Mesendoderm (in vitro differentiated cells): Measurements from ENCODE around the gene SORCS2.

Experiments
- DNase-seq: peaks from one replicate; pipeline ENCODE4 v3.0.0; 2013
- H2AK5ac ChIP-seq: 2 replicates; pipeline ENCODE4 v1.6.1; 2013; ENCODE audit warnings: low read length, inconsistent platforms
- H2BK120ac ChIP-seq: 2 replicates; pipeline ENCODE4 v1.6.1; 2013; ENCODE audit warnings: low read depth, mild to moderate bottlenecking, low read length, moderate library complexity, mixed read lengths
- H2BK15ac ChIP-seq: replicated peaks from 2 replicates; pipeline ENCODE4 v1.6.1; 2013; ENCODE audit warnings: low read depth, mild to moderate bottlenecking, moderate library complexity
- H2BK5ac ChIP-seq: 2 replicates; pipeline ENCODE4 v1.6.1; 2013; ENCODE audit warnings: low read length, inconsistent platforms
- H3K18ac ChIP-seq: 2 replicates; pipeline ENCODE4 v1.6.1; 2013; ENCODE audit warnings: mild to moderate bottlenecking, low read length, mixed read lengths
- H3K23ac ChIP-seq: one replicate; pipeline ENCODE4 v1.6.1; 2013; ENCODE audit warnings: low read length
- H3K27ac ChIP-seq: 2 replicates; pipeline ENCODE4 v1.5.1; 2013; ENCODE audit warnings: low read depth, mild to moderate bottlenecking, inconsistent platforms, low read length, moderate library complexity
- H3K27me3 ChIP-seq: 2 replicates; pipeline ENCODE4 v1.6.1; 2013; ENCODE audit warnings: low read length, control low read depth, mild to moderate bottlenecking, inconsistent platforms; ENCODE audit not compliant: insufficient read depth, poor library complexity
- H3K36me3 ChIP-seq: 2 replicates; pipeline ENCODE4 v1.6.1; 2013; ENCODE audit warnings: low read length, inconsistent platforms; ENCODE audit not compliant: control insufficient read depth, insufficient read depth
- H3K4ac ChIP-seq: one replicate; pipeline ENCODE4 v1.6.1; 2013; ENCODE audit warnings: low read depth, mild to moderate bottlenecking, low read length, moderate library complexity
- H3K4me1 ChIP-seq: 2 replicates; pipeline ENCODE4 v1.6.1; 2013; ENCODE audit warnings: low read depth, low read length, inconsistent platforms; ENCODE audit not compliant: control insufficient read depth
- H3K4me2 ChIP-seq: 2 replicates; pipeline ENCODE4 v1.6.1; 2013; ENCODE audit warnings: low read length
- H3K4me3 ChIP-seq: 2 replicates; pipeline ENCODE4 v1.5.1; 2013; ENCODE audit warnings: mild to moderate bottlenecking, low read length
- H3K56ac ChIP-seq: one replicate; pipeline ENCODE4 v1.6.1; 2013; ENCODE audit warnings: low read length
- H3K79me1 ChIP-seq: 2 replicates; pipeline ENCODE4 v1.6.1; 2013; ENCODE audit warnings: low read length, inconsistent platforms
- H3K79me2 ChIP-seq: 2 replicates; pipeline ENCODE4 v1.6.1; 2013; ENCODE audit warnings: mild to moderate bottlenecking, low read length; ENCODE audit not compliant: control insufficient read depth, insufficient read depth
- H3K9ac ChIP-seq: 2 replicates; pipeline ENCODE4 v1.6.1; 2013; ENCODE audit warnings: low read length, inconsistent platforms
- H4K5ac ChIP-seq: one replicate; pipeline ENCODE4 v1.6.1; 2013; ENCODE audit warnings: low read length
- H4K8ac ChIP-seq: one replicate; pipeline ENCODE4 v1.6.1; 2013; ENCODE audit warnings: low read depth, mild to moderate bottlenecking, control low read depth, low read length, moderate library complexity
- WGBS: extraction: QIAGEN DNeasy Blood & Tissue Kit; methylation state at CpG from one replicate; pipeline ENCODE4 v1.1.7; 2013; ENCODE audit warnings: low lambda C conversion rate, missing lambda C conversion rate; ENCODE audit not compliant: insufficient coverage; ENCODE audit errors: extremely low coverage; 5-methylcytosine and 5-hydroxymethylcytosine counted together

The SORCS2 gene

DNA sequence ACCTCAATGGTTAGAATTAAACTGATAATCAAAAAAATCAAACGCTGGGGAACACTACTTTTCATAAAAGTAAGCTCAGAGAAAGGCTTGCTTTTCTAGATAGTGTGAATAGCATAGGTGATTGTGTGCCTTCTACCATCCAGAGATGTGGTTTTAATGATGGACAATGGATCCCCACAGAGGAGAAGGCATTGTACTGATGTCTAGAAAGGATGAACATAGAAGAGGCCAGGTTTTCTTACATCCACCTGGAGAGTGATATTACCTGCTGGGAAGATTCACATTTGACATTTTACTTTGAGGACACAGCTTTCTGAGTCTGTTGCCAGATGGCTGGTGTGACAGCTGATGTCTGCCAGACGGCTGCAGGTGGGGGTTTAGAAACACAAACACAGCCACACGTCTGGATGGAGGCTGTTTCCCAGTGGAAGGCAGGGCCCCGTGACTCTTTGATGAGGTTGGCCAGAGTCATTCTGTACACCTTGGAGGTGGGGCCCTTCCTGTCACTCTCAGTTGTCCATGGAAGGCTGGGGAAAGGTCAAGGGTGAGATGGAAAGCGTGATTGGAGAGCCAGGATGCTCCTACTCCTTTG, 128.0 kb downstream of the SORCS2 start:
- no peak for DNase-seq
- no CpG with 5 or more reads among the region's 5 CpGs for WGBS
- H3K4me3 ChIP-seq = no peak overlapping the region

DNA sequence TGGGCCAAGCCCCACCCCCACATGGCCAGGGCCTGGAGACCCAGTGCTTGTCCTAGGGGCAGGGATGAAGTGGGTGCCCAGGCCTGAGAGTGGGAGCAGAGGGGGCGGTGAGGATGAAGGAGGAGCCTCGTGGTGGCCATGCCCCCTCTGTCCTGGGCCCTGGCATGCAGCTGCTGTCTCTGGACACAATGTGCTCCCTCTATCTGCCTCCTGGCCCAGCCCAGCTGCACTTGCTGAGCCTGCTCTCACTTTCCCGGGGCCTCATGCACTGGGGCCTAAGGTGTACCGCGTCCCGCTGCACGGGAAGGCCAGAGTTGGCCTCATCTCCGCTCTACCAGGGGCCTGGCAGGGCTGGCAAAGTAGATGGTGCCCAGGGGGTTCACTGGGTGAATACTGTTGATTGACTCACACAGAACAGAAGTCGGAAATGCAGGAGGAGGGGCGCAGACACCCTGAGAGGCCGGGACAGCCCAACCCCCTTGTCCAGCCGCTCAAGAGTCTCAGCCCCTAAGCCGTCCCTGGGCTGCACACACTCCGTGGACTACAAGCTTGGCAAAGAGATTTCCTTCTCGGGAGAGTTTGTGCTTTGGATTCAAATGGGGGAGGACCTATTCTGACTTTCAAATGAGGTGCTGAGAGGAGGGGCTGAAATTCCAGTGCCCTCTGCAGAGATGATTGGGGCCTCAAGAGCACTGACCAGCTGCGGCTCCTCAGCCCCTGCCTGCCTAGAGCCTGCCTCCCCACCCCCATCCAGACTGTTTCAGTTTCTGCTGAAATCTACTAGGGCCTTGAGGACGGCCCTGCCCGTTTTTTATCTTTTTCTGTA, 130.0 kb downstream of the SORCS2 start:
- H3K27ac ChIP-seq = no peak overlapping the region
- H4K5ac ChIP-seq = no peak overlapping the region
- no peak overlapping the region for H3K4ac ChIP-seq
- DNase-seq = peak; percentile 28
- no peak overlapping the region for H3K9ac ChIP-seq
- H3K56ac ChIP-seq = no peak overlapping the region
- no peaks in the 10 kb centered on the region for H3K36me3 ChIP-seq
- H3K18ac ChIP-seq = no peak overlapping the region
- no peaks in the 10 kb centered on the region for H3K4me1 ChIP-seq
- no peaks in the 10 kb centered on the region for H3K79me1 ChIP-seq
- H3K27me3 ChIP-seq = no peaks in the 10 kb centered on the region
- H3K4me2 ChIP-seq = no peak overlapping the region
- no CpG with 5 or more reads among the region's 18 CpGs for WGBS
- H2AK5ac ChIP-seq = no peak overlapping the region
- no peak overlapping the region for H4K8ac ChIP-seq
- H3K79me2 ChIP-seq = no peaks in the 10 kb centered on the region
- no peak overlapping the region for H3K4me3 ChIP-seq
- no peak overlapping the region for H2BK5ac ChIP-seq
- H2BK15ac ChIP-seq = no peak overlapping the region
- no peak overlapping the region for H3K23ac ChIP-seq
- no peak overlapping the region for H2BK120ac ChIP-seq

More for the DNA sequence above, 128.0 kb downstream of the SORCS2 start:
- no peak overlapping the region for H3K27ac ChIP-seq
- H3K79me2 ChIP-seq = no peaks in the 10 kb centered on the region
- H2BK5ac ChIP-seq = no peak overlapping the region
- H3K27me3 ChIP-seq = no peaks in the 10 kb centered on the region
- no peak overlapping the region for H2BK120ac ChIP-seq
- no peak overlapping the region for H3K9ac ChIP-seq
- H2AK5ac ChIP-seq = no peak overlapping the region
- no peak overlapping the region for H3K18ac ChIP-seq
- H3K23ac ChIP-seq = no peak overlapping the region
- no peak overlapping the region for H2BK15ac ChIP-seq
- H4K5ac ChIP-seq = no peak overlapping the region
- no peaks in the 10 kb centered on the region for H3K79me1 ChIP-seq
- no peak overlapping the region for H4K8ac ChIP-seq
- no peaks in the 10 kb centered on the region for H3K36me3 ChIP-seq
- H3K4ac ChIP-seq = no peak overlapping the region
- no peak overlapping the region for H3K56ac ChIP-seq
- H3K4me1 ChIP-seq = no peaks in the 10 kb centered on the region
- no peak overlapping the region for H3K4me2 ChIP-seq

DNA sequence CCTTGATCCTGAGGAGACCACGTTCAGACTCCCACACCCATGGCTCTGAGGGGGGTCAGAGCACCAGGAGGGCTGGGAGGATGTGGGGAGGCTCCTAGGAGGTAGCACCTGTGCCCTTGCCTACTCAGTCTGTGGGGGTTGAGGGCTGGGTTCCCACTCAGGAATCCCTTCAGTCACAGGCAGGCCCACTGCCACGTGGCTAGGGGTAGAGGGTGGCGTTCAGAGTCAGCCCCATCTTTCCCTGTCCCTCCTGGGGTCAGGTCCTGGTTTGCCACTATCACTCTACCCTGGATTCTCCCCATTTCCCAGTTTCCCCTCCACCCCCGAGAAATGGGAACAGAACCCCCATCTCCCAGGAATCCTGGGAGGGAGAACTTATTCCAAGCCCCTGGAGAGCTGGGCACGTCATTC, 131.1 kb downstream of the SORCS2 start:
- Histone ChIP-seq H3K36me3 (no peaks in the 10 kb centered on the region), H4K5ac (no peak overlapping the region), H2BK5ac (no peak overlapping the region), H3K4ac (no peak overlapping the region), H3K79me2 (no peaks in the 10 kb centered on the region), H3K27ac (no peak overlapping the region), H2BK120ac (no peak overlapping the region), H2AK5ac (no peak overlapping the region), H3K9ac (no peak overlapping the region), H4K8ac (no peak overlapping the region), H3K4me2 (no peak overlapping the region), H3K56ac (no peak overlapping the region), H3K18ac (no peak overlapping the region), H2BK15ac (no peak overlapping the region), H3K79me1 (no peaks in the 10 kb centered on the region), H3K23ac (no peak overlapping the region), H3K4me1 (no peaks in the 10 kb centered on the region), H3K27me3 (no peaks in the 10 kb centered on the region), H3K4me3 (no peak overlapping the region)
- no peak for DNase-seq
- no CpG with 5 or more reads among the region's 5 CpGs for WGBS

DNA sequence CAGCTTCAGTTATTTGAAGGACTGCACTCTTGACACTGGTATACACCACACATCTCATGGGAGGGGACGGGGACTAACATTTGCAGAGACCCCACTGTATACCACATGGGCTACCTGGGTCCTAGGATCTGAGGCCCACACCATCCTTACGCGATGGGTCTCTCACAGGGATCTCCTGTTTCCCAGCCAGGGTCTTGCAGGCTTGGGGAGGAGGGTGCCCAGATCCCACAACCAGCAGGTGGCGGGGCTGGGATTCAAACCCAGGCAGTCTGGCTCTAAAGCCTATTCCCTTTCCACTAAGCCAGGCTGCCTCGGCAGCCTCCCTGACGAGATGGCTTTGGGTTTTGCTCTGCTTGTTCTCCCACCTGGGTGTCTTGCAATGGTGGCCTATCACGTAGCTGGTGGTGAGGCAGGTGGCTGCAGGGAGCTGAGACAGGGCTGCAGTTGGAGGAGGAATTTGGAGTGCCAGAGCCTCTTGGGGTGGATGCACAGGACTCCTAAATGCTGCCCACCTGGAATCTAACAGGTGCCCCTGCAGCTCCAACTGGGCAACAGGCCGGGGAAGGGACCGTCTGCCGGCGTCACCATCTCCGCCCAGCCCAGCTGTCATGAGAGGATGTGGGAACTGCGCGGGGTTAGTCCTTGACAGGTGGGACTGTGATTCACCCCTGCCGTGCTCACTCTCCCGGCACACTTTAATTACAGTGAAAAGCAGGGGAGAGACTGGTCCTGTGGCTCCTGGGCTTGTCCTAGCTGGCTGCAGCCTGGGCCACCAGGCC, 131.7 kb downstream of the SORCS2 start:
- no peak overlapping the region for H3K4me2 ChIP-seq
- H4K8ac ChIP-seq = no peak overlapping the region
- no peak overlapping the region for H3K4me3 ChIP-seq
- no peak overlapping the region for H3K27ac ChIP-seq
- no peak overlapping the region for H2AK5ac ChIP-seq
- H3K27me3 ChIP-seq = no peaks in the 10 kb centered on the region
- no peak overlapping the region for H2BK15ac ChIP-seq
- no peaks in the 10 kb centered on the region for H3K36me3 ChIP-seq
- no CpG with 5 or more reads among the region's 16 CpGs for WGBS
- H3K56ac ChIP-seq = no peak overlapping the region
- DNase-seq = peak; percentile 31
- no peak overlapping the region for H2BK5ac ChIP-seq
- no peak overlapping the region for H4K5ac ChIP-seq
- H3K18ac ChIP-seq = no peak overlapping the region
- H3K4ac ChIP-seq = no peak overlapping the region
- H3K79me1 ChIP-seq = no peaks in the 10 kb centered on the region
- no peak overlapping the region for H3K9ac ChIP-seq
- H3K4me1 ChIP-seq = no peaks in the 10 kb centered on the region
- H2BK120ac ChIP-seq = no peak overlapping the region
- no peaks in the 10 kb centered on the region for H3K79me2 ChIP-seq
- H3K23ac ChIP-seq = no peak overlapping the region

DNA sequence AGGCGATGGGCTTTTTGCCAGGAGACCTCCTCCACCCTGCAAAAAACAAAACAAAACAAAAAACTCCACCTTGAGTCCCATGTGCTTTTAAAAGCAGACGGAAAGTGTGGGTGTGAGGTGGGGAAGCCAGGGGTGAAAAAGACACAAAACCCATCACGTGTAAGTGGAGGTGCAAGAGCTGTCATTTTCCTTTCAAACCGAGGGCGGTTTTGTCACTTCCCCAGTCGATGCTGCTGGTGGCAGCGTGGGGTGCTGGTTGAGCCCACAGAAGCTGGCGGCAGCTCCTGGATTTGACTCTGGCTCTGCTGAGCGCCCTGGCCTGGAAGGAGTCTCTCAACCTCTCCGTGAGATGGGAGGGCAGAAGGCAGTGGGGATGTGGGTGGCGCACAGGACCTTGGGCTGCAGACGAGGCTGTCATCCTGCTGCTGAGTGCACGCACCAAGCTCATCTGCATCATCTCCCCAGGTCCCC, 132.3 kb downstream of the SORCS2 start:
- no peak overlapping the region for H2BK15ac ChIP-seq
- H3K27me3 ChIP-seq = no peaks in the 10 kb centered on the region
- no peak overlapping the region for H2BK5ac ChIP-seq
- no peaks in the 10 kb centered on the region for H3K79me1 ChIP-seq
- H3K4ac ChIP-seq = no peak overlapping the region
- H3K27ac ChIP-seq = no peak overlapping the region
- no peak overlapping the region for H3K18ac ChIP-seq
- no peaks in the 10 kb centered on the region for H3K4me1 ChIP-seq
- no peak overlapping the region for H3K4me3 ChIP-seq
- no peak overlapping the region for H3K56ac ChIP-seq
- no peak overlapping the region for H4K8ac ChIP-seq
- no peak overlapping the region for H3K23ac ChIP-seq
- no peak overlapping the region for H3K4me2 ChIP-seq
- no peak overlapping the region for H2BK120ac ChIP-seq
- no peak overlapping the region for H4K5ac ChIP-seq
- H3K9ac ChIP-seq = no peak overlapping the region
- DNase-seq = no peak
- H3K79me2 ChIP-seq = no peaks in the 10 kb centered on the region
- WGBS = no CpG with 5 or more reads among the region's 13 CpGs
- no peak overlapping the region for H2AK5ac ChIP-seq
- no peaks in the 10 kb centered on the region for H3K36me3 ChIP-seq
